ENCODE results near the gene HSBP1.

DNA sequence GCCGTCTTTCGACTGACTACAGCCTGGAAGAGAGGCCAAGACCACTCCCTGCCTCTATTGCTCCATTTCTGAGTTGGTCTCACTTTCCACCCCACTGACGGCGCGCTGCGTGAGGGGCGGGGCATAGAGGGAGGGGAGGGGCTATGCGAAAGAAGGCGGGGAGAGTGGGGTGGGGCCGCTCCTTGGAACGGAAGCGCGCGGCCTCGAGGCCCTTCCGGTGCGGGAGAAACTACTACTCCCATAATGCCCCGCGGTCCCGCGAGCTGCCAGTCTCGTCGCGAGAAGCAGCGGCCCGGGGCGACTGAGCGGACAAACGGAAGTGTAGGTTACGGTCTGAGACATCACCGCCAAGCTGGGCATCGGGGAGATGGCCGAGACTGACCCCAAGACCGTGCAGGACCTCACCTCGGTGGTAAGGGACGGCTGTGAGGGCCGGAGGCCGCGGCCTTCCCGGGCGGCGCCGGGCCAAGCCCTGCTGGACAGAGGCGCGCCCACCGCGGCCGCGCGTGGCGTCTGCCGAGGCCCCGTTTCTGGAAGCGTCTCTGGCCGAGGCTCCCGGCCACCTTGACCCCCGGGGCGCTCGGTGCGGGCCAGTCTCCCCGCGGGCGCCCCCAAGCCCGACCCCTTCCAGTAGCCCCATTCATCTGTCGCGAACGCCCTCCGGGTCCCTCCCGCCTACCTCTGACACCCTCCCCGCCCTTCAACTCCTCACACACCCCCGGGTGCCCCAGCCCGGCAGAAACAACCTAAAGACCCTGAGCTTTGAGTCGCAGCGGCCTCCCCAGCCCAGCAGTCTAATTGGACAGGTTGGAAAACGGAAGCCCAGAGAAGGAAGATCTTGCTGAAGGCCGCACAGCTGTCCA lies at the start of gene HSBP1:
- TF ChIP-seq, protein P1, sequence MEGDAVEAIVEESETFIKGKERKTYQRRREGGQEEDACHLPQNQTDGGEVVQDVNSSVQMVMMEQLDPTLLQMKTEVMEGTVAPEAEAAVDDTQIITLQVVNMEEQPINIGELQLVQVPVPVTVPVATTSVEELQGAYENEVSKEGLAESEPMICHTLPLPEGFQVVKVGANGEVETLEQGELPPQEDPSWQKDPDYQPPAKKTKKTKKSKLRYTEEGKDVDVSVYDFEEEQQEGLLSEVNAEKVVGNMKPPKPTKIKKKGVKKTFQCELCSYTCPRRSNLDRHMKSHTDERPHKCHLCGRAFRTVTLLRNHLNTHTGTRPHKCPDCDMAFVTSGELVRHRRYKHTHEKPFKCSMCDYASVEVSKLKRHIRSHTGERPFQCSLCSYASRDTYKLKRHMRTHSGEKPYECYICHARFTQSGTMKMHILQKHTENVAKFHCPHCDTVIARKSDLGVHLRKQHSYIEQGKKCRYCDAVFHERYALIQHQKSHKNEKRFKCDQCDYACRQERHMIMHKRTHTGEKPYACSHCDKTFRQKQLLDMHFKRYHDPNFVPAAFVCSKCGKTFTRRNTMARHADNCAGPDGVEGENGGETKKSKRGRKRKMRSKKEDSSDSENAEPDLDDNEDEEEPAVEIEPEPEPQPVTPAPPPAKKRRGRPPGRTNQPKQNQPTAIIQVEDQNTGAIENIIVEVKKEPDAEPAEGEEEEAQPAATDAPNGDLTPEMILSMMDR (IDR thresholded peaks at IDR 0.05): no peak
- TF ChIP-seq POLR2A (IDR thresholded peaks at IDR 0.05) (no peak), POLR2AphosphoS5 (IDR thresholded peaks at IDR 0.05) (peak; percentile 64 to 93 (median 85)), EP300 (IDR thresholded peaks at IDR 0.05) (no peak)

All from stomach (tissue), 4 donors.